Medulla oblongata (tissue), 1 donor: ENCODE measurements around the gene CCNL1.

Experiments used
- DNase-seq: peaks from one replicate; pipeline ENCODE4 v3.0.0-alpha.2; 2015; ENCODE audit errors: extremely low spot score

Gene CCNL1

DNA sequence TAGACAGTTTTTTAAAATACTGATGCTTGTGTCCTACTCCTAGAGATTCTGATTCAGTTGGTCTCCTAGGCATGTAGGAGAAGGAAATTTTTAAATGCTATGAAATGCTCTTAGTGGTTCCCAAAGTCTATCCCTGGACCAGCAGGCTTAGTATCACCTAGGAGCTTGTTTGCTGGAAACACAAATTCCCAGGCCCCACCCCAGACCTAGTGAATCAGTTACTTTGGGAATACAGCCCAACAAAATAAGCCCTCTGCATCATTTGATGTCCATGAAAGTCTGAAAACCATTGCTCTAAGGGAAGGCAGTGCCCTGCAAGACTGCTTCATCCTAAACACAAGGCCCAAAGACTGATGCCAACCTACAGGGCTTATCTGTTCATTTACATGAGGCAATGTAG, 36.3 kb downstream of the CCNL1 start:
- no peak for DNase-seq

- no peak for DNase-seq
Observed at GRCh38 chr3:157122832-157123427, 37.0 kb downstream of the CCNL1 start.

GRCh38 chr3:157122116-157122515, 37.8 kb downstream of the CCNL1 start:
- no peak for DNase-seq

DNA sequence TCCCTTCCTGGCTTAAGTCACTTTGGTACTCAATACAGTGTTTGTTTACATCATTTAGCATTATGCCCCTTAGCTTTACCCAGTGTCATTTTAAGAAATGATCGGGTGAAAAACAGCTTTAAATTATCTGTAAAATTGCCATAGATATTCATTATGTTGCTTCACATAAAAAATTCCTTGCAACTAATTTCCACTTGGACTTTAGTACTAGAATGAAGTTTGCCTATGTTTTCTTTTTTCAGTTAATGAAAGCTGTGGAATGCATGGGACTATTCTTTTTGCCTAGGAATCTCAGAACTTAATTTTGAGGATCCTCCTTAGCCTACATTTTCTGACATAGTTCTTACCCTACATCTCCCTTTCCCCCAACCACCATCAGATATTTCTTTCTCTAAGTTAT, 38.4 kb downstream of the CCNL1 start:
- DNase-seq = no peak

DNA sequence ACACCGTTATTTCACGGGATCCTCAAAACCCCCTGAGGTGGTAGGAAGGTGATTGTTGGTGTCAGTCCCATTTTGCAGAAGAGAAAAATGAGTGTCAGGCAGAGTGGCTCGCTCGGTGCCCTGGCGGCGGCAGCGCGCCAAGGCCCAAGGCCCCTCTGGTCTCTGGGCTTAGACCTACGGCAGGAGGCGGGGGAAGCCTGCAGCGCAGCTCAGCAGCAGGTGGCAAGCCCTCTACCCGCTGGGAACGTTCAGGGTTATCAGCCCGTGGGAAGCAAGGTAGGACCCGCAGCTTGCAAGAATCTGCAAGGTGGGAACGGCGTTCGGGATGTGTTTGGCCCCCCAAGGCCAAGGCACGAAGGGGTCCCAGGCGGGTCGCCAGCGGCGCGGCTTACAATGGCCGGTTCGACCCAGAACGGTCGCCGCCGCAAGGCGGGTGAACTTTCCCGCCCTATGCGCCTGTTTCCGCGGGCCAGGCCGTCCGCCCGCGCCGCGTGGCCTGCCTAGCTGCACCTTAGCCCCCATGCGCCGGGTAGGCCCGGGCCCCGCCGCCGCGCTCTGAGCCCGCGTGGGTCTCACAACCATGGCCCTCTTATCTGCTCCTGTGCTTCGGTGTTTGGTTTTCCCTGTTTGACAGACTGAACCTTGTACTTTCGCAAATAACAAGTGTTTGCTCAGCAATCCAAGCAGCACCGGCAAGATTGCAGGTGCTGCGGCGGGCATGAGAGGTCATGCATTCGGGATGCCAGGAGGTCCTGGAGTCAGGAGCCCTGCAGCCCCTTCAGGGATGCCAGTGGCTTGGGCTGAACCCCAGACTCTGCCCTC, 39.7 kb downstream of the CCNL1 start:
- no peak for DNase-seq

DNA sequence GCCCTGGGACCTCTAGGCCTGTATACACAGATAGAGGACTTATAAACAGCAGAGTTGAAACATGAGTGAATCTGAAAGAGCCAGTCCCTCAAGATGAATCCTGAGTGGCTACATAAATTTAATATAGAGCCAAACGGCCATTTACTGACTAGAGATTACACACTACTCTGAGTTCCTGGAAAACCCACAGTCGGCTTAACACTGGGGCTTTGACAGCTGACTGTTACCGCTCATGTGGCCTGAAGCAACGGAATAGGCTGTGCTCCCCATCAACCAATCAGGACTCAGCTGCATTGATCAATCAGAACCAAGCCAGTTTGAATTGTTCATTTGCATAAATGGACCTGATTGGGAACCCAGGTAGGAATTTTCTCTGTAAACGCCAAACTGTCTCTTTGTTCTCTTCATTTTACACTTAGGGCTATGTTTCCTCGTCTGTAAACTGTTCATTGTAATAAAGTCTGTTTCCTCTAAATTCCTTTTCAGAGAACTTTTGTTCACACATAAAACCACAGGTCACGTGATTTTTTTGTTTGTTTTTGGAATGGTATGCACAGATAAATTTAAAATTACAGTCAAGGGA, 40.5 kb downstream of the CCNL1 start:
- DNase-seq = no peak

GRCh38 chr3:157117875-157118654, 41.9 kb downstream of the CCNL1 start:
- no peak for DNase-seq

DNA sequence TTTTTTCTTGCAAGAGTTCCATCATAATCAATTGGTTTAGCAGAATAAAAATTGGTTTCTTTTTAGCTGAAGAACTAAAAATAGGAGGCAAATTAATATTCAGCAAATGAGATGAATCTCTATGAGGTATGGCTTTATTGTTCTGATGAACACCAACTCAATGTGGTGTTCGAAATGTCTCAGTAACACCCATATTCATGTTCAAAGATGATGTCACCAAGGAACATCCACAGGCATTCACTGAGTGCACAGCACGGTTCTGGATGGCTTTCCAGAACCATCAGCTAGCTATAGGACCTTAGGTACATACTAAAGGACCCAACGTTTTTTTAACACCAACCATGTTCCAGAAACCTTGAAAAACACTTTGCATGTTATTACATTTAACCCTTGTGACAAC, 42.7 kb downstream of the CCNL1 start:
- no peak for DNase-seq

- DNase-seq = peak; percentile 48
Observed at GRCh38 chr3:157116017-157116416, 43.9 kb downstream of the CCNL1 start.

DNA sequence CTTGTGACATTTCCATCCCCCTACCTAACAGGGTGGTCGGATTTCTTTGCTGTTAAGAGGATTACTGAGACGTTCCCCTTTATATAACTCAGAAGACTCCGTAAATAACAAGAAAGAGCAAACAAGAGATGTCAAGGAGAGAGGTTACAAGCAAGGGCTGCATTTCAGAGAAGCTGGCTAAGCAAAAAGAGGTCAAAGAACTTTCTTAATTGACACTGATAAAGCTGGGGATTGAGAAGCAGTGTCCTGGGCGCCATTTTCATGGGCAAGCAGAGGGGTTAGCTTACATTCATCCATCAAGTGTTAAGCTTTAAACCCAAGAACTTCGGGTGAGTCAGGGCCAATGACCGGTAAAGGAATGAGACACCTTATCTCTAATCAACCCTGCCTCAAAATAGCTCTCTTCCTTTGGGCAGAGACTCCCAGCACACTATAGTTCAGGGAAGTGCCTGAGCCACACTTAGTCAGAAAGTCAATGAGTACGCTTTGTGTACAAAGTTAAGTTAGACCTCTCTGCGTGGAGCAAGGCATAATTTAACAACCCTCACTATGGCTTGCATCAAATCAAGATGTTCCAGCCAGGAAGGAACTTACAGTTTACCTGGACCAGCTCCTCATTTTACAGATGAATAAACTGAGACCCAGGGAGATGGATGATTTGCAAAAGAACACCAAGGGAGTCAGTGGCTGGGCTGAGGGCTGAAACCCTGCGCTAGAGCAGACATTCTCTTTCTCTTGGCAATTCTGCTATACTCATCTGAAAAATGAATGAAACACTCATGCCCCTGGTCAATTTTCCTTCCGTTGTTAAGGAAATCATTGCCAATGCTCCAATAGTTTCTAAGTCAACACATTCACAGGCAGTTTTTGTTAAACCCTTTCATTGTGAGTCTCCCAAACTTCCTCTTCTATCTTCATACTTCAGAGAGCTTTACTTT, 44.6 kb downstream of the CCNL1 start:
- no peak for DNase-seq

DNA sequence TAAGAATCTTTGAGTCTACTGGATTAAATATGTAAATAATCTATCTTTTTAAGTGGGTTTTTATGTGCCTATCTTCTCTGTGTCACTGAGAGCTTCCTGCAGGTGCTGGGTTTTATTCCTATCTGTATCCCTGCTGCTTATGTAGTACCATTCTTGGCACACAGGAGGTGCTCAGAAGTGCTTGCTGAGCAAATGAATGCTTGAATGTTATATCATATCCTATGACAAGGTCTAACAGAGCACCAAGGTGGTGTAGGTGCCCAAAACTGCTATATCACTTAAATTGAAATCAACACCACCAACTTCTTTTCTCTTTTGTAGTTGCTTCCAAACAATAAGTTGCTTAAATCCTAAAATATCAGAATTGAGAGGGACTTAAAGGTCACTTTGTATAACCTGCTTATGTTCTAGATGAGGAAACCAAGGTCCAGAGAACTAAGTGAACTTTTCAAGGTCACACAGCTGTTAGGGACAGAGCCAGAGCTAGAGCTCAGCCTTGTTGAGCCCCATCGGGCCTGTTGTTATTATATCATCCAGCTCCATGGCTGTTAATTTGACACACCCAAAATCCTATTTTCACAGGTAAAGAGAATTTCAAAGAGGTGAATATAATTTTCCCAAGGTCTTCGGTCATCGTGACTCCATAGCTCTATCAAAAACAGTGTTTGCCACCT, 46.0 kb downstream of the CCNL1 start:
- no peak for DNase-seq

DNA sequence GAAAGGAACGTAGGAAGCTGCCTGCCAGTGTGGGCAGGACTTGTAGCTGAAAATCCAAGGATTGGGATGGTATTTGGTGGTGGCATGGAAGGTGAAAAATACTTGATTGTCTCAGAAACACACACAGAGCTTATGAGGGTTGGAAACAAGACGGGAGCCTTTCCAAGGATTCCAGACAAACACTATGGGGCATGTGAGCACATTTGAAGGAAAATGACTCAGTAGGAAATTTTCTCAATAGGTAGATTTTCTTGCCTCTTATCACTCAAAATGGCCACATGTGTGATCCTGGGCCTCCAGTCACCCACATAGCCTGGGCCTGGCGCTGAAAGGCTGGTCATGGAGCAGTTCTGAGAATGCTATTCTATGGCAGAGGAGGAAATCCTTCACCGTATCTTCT, 47.4 kb downstream of the CCNL1 start:
- no peak for DNase-seq

GRCh38 chr3:157111518-157111917, 48.4 kb downstream of the CCNL1 start:
- no peak for DNase-seq

GRCh38 chr3:157110761-157111278, 49.1 kb downstream of the CCNL1 start:
- no peak for DNase-seq

DNA sequence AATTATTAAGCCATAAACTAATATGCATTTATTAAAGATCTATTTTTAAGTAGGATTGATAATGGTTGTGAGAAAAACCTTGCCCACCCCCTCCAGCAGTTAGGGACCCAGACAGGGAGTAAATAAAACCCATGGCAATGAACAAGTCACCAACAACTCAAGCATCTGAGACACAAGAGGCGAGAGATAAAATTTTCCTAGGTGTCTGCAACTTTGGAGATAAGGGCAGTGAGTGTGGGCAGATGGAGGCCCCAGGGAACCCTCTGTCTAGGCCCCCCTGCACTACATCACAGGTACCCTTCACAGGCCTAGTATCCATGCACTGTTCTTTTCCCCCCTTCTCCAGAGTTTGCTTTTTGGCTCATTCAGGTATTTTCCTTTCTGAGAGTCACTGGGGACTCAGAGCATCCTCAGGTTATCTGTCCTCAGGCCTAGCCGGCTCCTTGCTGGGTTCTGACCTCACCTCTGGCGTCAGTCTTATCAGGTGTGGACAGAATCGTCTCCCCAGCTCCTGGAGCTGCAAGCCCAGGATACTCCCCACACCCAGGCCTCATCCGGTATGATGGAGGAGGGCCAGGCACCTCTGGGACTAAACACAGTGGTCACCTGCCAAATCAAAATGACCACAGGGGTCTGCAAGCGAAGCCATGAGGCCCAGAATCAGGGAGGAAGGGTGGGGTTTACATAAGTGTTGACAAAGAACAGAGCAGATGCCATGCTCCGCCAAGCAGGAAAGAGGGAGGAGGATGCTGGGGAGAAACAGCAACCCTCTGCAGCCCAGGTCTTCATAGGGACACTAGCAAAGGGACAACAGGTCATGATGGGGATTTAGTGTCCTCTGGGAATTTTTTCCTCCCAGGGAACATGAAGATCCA, 50.4 kb downstream of the CCNL1 start:
- DNase-seq = no peak

DNA sequence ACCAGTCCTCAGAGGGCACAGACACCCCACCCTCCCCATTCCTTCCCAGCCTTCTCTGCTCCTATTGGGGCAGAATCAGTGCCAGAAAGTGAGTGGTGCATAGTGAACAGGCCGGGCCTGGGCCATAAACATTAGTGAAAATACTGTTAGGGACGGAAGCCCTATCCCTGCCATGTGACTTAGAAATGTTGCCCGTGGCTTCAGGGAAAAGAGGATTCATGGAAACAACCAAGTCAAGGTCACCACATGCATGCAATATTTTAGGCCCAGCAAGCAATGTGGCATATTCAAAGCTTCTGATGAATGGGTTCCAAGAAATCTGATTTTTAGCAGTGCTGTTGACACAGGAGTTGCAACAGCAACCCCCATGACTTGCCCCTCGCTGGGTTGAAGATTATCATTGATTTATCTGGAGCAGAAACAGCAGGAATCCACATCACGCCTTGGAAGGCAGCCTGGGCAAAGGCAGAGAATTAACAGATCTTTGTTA, 52.3 kb downstream of the CCNL1 start:
- no peak for DNase-seq

DNA sequence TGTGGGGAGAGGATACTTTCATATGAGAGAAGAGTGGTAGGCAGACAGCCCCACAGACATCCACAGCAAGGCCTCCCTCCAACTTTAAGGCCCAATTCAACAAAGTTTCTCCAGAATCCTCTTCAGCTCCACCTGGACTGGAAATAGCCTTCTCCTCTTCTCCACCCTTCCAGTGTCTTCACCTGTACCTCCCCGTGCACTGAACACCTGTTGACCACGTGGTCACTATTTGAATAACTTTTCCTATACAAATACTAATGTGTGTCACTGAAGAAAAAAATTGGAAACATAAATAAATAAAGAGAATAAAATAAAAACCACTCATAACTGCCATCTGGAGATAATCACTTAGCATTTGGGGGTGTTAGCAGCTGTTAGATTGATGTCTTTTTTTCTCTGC, 52.9 kb downstream of the CCNL1 start:
- DNase-seq = no peak

- no peak for DNase-seq
Observed at GRCh38 chr3:157104928-157105652, 54.9 kb downstream of the CCNL1 start.

GRCh38 chr3:157104521-157104920, 55.4 kb downstream of the CCNL1 start:
- DNase-seq = no peak
